GOT3 (cell line): Measurements from ENCODE around the gene DCTN1.
A peak's percentile ranks its signal among the peaks of the same experiment; 100 is the strongest.

Experiments
- DNase-seq: peaks from one replicate; lab custom pipeline; 2025; ENCODE audit warnings: mixed read lengths; lab: John Stamatoyannopoulos, UW

DCTN1 gene

GRCh38 chr2:74413001-74413698 lies 33.0 kb upstream of the DCTN1 start:
- no peak for DNase-seq

- no peak for DNase-seq
Observed at GRCh38 chr2:74407682-74408081, 27.6 kb upstream of the DCTN1 start.

DNA sequence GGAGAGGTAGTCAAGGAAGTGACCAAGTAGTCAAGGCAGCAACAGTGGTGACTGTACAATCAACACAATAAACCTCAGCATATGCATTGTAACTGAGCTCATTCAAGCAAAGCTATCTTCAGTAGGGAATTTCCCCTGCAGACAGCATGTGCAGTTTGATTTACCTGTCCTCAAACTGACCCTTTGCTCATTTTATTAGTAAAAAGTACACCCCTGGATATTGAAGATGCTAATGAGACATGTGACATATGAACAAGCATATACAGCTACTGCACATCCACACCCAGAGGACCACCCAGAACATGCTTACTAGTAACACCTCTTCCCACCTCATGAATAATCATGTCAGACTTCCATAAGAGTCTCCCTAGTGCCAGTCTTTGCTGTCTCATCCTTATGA lies 25.9 kb upstream of the DCTN1 start:
- DNase-seq = no peak

DNA sequence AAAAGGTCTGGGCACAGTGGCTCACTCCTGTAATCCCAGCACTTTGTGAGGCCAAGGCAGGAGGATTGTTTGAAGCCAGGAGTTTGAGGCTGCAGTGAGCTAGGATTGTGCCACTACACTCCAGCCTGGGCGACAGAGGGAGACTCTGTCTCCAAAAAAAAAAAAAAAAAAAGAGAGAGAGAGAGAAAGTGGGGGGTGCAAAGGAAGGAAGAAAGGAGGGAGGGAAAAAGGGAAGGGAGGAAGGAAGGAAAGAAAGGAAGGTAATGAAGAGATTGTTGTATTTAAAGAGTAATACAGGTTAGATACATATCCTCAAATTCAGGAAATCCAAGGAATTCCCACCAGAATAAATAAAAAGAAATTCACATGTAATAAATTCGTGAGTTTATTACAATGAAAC lies 21.8 kb upstream of the DCTN1 start:
- no peak for DNase-seq

- no peak for DNase-seq
Observed at GRCh38 chr2:74399785-74400184, 19.7 kb upstream of the DCTN1 start.

GRCh38 chr2:74396149-74396548 lies 16.0 kb upstream of the DCTN1 start:
- DNase-seq = no peak

- DNase-seq = no peak
Observed at GRCh38 chr2:74393525-74393924, 13.4 kb upstream of the DCTN1 start.

GRCh38 chr2:74392449-74392743 lies 12.3 kb upstream of the DCTN1 start:
- DNase-seq = no peak

DNA sequence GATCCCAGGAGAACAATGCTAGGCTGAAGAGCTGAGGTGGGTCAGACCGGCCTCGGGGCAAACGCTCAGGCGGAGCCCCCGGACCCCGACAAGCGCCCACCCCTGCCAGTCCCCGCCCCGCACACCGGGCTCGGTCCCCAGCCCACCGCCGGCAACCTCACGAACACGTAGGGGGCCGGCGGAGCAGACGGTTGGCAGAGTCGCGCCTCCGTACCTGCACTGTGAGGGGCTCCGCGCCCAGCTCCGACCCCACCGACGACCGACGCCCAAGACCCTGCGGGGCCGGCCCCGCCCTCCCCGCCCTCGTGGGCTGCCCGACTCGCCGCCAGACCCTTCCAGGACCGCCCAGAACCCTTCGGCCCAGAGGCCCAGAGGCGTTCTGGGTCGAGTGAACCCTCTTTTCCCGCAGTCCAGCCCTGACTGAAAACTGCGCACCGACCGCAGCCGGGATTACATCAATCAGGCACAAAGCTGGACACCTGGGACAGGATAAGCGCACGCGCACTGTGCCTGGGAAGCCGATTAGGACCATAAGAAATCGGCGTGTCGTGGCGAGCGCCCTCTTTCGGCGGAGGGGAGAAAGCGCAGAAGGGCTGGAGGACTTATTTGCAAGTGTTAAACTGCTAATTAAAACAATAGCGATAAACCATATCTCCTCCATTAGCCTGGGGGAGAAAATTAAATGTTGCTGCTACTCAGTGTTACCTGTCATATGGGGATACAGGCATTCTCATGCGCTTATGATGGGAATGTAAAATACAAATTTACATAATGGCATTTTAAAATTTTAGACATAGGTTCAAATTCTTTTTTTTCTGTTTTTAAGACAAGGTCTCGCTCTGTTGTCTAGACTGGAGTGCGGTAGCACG lies 11.7 kb upstream of the DCTN1 start:
- peak; percentile 61 for DNase-seq

DNA sequence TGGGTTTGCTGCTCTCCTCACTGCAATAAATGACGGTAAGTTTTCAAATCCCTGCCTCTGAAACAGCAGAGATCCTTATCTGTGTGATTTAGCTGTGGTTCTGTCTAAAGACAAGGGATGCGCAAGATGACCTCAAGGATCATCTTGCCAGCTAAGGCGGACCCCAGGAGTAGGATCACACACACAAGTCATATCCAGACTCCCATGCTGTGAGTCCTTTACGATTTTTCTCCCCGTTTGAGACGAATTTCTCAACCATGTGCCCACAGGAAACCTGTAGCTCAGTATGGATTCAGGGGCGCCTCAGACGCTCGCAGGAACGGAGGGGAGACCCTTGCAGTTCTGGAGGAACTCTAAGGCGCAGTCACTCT lies 11.1 kb upstream of the DCTN1 start:
- DNase-seq = no peak

- DNase-seq = no peak
Observed at GRCh38 chr2:74390606-74391005, 10.5 kb upstream of the DCTN1 start.

- no peak for DNase-seq
Observed at GRCh38 chr2:74387346-74387745, 7.2 kb upstream of the DCTN1 start.

- no peak for DNase-seq
Observed at GRCh38 chr2:74385396-74385795, 5.3 kb upstream of the DCTN1 start.

- DNase-seq = no peak
Observed at GRCh38 chr2:74384051-74384450, 3.9 kb upstream of the DCTN1 start.

- DNase-seq = no peak
Observed at GRCh38 chr2:74383254-74383653, 3.1 kb upstream of the DCTN1 start.

GRCh38 chr2:74381751-74382150 lies 1.6 kb upstream of the DCTN1 start:
- no peak for DNase-seq

GRCh38 chr2:74378007-74378406 lies 2.1 kb downstream of the DCTN1 start:
- no peak for DNase-seq

- DNase-seq = no peak
Observed at GRCh38 chr2:74375838-74376237, 4.3 kb downstream of the DCTN1 start.

- DNase-seq = no peak
Observed at GRCh38 chr2:74374509-74375205, 5.5 kb downstream of the DCTN1 start.

- no peak for DNase-seq
Observed at GRCh38 chr2:74373985-74374384, 6.1 kb downstream of the DCTN1 start.

DNA sequence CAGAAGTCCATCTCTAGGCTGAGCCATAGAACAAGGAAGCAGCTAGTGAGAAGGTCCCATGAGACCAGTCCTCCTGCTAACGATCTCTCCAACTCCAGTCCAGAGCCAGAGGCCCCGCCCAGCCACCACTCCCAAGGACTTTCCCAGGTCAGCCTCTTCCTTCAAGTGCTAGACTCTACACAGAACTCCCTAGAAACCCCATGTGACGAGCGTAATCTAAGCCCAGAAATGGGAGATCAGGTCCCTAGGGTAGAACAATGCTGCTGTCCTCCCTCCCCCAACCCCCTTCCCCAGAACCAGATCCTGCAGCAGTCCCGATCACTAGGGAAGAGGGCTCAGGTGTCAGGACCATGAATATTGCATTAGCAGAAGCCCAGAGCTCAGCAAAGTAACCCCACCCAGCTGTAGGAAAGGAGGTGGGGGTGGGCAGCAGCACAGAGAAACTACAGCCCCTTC lies 6.9 kb downstream of the DCTN1 start:
- DNase-seq = no peak

GRCh38 chr2:74372674-74373073 lies 7.4 kb downstream of the DCTN1 start:
- no peak for DNase-seq

DNA sequence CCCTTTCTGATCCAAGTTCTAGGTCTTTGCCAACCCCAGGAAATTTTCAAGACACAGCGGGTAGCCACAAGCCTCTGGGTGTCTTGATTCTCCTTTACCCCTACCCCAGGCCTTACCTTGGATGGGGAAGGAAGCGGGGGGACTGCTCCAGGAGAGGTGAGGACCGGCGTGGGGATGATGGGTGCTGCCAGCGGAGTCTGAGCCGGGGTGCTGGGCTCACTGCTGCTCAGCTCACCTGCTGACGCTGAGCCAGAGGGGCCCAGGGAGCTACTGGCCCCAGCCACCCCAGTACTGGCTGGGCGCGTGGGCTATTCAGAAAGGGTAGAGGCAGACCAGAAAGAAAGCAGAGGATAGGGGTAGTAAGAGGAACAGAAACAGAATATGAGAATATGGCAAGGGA lies 8.7 kb downstream of the DCTN1 start:
- DNase-seq = no peak
